Cortex of kidney (tissue), 1 donor: ENCODE results near the gene MYL9.
"Not testable (repeated sequence)": the region's sequence is repeated elsewhere in the genome, so short reads cannot be mapped to it uniquely, and the experiment has no call there.

Experiments
- DNase-seq: peaks from one replicate; lab custom pipeline; 2025; lab: John Stamatoyannopoulos, UW

MYL9 gene

GRCh38 chr20:36549628-36549941 lies 8.3 kb downstream of the MYL9 start:
- DNase-seq: no peak

GRCh38 chr20:36549942-36550789 lies 8.8 kb downstream of the MYL9 start:
- no peak for DNase-seq

GRCh38 chr20:36550790-36551299 lies 9.5 kb downstream of the MYL9 start:
- no peak for DNase-seq

GRCh38 chr20:36555248-36555647 lies 13.9 kb downstream of the MYL9 start:
- no peak for DNase-seq

- no peak for DNase-seq
Observed at GRCh38 chr20:36562724-36563123, 21.4 kb downstream of the MYL9 start.

- no peak for DNase-seq
Observed at GRCh38 chr20:36563374-36563773, 22.1 kb downstream of the MYL9 start.

- DNase-seq: not testable (repeated sequence)
Observed at GRCh38 chr20:36564078-36564725, 22.9 kb downstream of the MYL9 start.

GRCh38 chr20:36564726-36565121 lies 23.4 kb downstream of the MYL9 start:
- not testable (repeated sequence) for DNase-seq

GRCh38 chr20:36565520-36565919 lies 24.2 kb downstream of the MYL9 start:
- DNase-seq: no peak

- no peak for DNase-seq
Observed at GRCh38 chr20:36569847-36570429, 28.6 kb downstream of the MYL9 start.

GRCh38 chr20:36571564-36572504 lies 30.5 kb downstream of the MYL9 start:
- DNase-seq: no peak

GRCh38 chr20:36572701-36573102 lies 31.4 kb downstream of the MYL9 start:
- DNase-seq: no peak

GRCh38 chr20:36573103-36573797 lies 31.9 kb downstream of the MYL9 start, which contains the start of gene TGIF2:
TGIF2 (plus strand) TSS chr20:36573597; CDS start chr20:36578775, 5,178 bp downstream.
- peak; percentile 35 for DNase-seq

- DNase-seq: no peak
Observed at GRCh38 chr20:36573798-36574365, 32.6 kb downstream of the MYL9 start.

- DNase-seq: no peak
Observed at GRCh38 chr20:36574366-36575135, 33.2 kb downstream of the MYL9 start.

GRCh38 chr20:36576081-36576445 lies 34.7 kb downstream of the MYL9 start:
- DNase-seq: no peak

- no peak for DNase-seq
Observed at GRCh38 chr20:36578356-36579041, 37.2 kb downstream of the MYL9 start.

- no peak for DNase-seq
Observed at GRCh38 chr20:36579996-36580545, 38.8 kb downstream of the MYL9 start.

GRCh38 chr20:36582322-36582721 lies 41.0 kb downstream of the MYL9 start:
- DNase-seq: no peak
